Right cardiac atrium (tissue), 5 donors: ENCODE measurements around the gene USP30. TPM values are rescaled to one million over a fixed set of nuclear protein-coding genes. Genes with fewer than 3 reads are reported as not detected.
A peak's percentile ranks its signal among the peaks of the same experiment; 100 is the strongest.

Experiments
- ATAC-seq, 2 donors: fragments of 200-7000 bp; cut with Tn5 transposase; one replicate each; pipeline versions ENCODE4 v1.8.0 to v1.9.1; 2020; ENCODE audit warnings: moderate library complexity in 2 of 2, mild to moderate bottlenecking in 1 of 2
- DNase-seq, 3 donors: peaks; one replicate each; pipeline ENCODE4 v3.0.0-alpha.2; 2020
- H3K27ac ChIP-seq: one replicate; pipeline ENCODE4 v1.5.1; 2013; ENCODE audit warnings: mild to moderate bottlenecking, low read length, control low read depth, moderate library complexity
- H3K27me3 ChIP-seq: one replicate; pipeline ENCODE4 v1.6.1; 2013; ENCODE audit not compliant: control insufficient read depth, insufficient read depth
- H3K4me1 ChIP-seq: one replicate; pipeline ENCODE4 v1.6.1; 2013; ENCODE audit warnings: low read length; ENCODE audit not compliant: control insufficient read depth, insufficient read depth
- H3K4me3 ChIP-seq: one replicate; pipeline ENCODE4 v1.5.1; 2013; ENCODE audit warnings: low read length, control low read depth
- H3K9me3 ChIP-seq: one replicate; pipeline ENCODE4 v1.6.1; 2013; ENCODE audit warnings: low read length; ENCODE audit not compliant: control insufficient read depth
- WGBS: extraction: QIAGEN DNeasy Blood & Tissue Kit; methylation state at CpG from one replicate; pipeline ENCODE4 v1.1.7; 2013; 5-methylcytosine and 5-hydroxymethylcytosine counted together
- intact Hi-C, 4 donors: fragments of 100-400 bp; cut with DNase I; formaldehyde crosslinking; loops; one replicate each; pipeline versions ENCODE4 v1.11.0 to v1.14.0; 2022 to 2023
- polyA plus RNA-seq: library from polyadenylated mRNA; stranded (reverse); fragments of 200-250 nt; gene quantifications from one replicate; pipeline ENCODE4 v1.2.3, GENCODE V29; 2013
- total RNA-seq, 4 donors: library from RNA; stranded (reverse); fragmentation: NEBNext Ultra II Directional; extraction: Animal tissue kit (Norgen Biotek cat#: 25700); gene quantifications; one replicate each; pipeline ENCODE4 v1.2.1, GENCODE V29; 2021
- donor health status: healthy with polysubstance abuse.
- donor health status: DM: no; HTN: yes; CAD: no.
- donor health status: DM: no; HTN: no; CAD: no.
- donor health status: DM: no; HTN: yes; CAD: no; lungs with severe emphysema.
- donor health status: DM: yes; HTN: yes; CAD: no.

The USP30 gene
- total and polyA plus RNA-seq, 5 donors, result 7.5 to 12.7 (median 11.2) TPM

- H3K27ac ChIP-seq, result peak overlapping the region; percentile 40
- peaks cover 20% of the 10 kb centered on the region for H3K4me1 ChIP-seq
- no peak overlapping the region for H3K4me3 ChIP-seq
- no peak for DNase-seq
- WGBS, result 72% methylated on average over 2 of the region's 2 CpGs
- intact Hi-C loops, result loop anchor here in 2 of 4 donors (5.0 kb wide), 2 partner anchors 38 to 43 kb away; no protein-coding TSS in a partner anchor
- H3K27me3 ChIP-seq, result no peaks in the 10 kb centered on the region
- ATAC-seq, result no peak
- H3K9me3 ChIP-seq, result no peaks in the 10 kb centered on the region
Observed at GRCh38 chr12:109114644-109115043, 62.3 kb downstream of the USP30 start.

- no peak for ATAC-seq
Observed at GRCh38 chr12:109115404-109115757, 63.0 kb downstream of the USP30 start.

DNA sequence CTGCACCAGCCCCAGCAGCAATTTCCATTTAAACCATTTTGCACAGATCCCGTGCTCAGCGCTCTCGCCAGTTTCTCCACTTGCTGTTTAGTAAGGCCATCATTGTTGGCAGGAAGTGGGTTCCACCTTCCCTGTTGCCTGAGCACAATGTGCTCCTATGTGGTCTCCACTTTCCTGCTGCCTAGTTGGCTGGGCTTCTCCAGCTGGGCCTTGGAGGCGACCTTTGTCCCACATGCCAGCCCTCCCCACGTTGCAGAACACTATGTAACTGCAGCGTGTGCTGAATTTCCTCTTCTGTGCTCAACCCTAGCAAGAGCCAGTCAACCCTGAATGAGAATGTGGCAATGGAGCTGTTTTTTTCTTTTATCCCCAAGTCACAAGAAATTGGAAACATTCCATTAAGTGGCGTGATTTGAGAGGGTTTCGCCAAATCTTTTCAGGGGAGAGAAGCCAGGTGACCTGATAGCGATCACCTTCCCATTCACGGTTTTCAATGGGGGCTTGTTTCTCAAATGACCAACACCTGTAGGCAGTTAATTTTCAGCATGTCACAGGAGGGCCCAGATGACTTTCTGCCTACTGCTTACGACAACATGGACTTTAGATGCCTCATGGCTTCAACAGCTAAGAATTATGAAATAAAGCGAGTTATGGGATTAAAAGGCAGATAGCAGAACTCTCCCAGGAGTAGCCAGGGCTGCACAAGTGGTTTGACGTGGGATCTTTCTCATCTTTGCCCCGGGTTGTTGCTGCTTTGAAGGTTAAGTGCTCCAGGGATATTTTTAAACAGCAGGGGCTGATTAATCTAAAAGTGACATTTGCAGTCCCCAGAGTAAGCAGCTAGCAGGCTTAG, 63.6 kb downstream of the USP30 start, which contains the start of gene ACACB:
TSS of gene ACACB (plus strand) at position 830 of the 853 bp plus-strand sequence. CDS start 22,819 bp downstream, outside the sequence.
- peak within 1 kb of the TSS; percentile 63 for H3K4me3 ChIP-seq
- H3K9me3 ChIP-seq, result no peaks in the 10 kb centered on the region
- H3K4me1 ChIP-seq, result peaks cover 20% of the 10 kb centered on the region
- peak within 1 kb of the TSS; percentile 76 for H3K27ac ChIP-seq
- H3K27me3 ChIP-seq, result no peaks in the 10 kb centered on the region
- DNase-seq (peak; percentile 80 to 87 (median 84)), ATAC-seq (peak; percentile 74 to 76)
- WGBS, result 44% methylated on average over 14 of the region's 14 CpGs
- intact Hi-C loops, result loop anchor here in 1 of 4 donors (5.0 kb wide), 1 partner anchor 36 kb away; no protein-coding TSS in a partner anchor

More at GRCh38 chr12:109115404-109115757, 63.0 kb downstream of the USP30 start:
- no peak for DNase-seq
- peak overlapping the region; percentile 76 for H3K27ac ChIP-seq
- H3K9me3 ChIP-seq, result no peaks in the 10 kb centered on the region
- no peak overlapping the region for H3K4me3 ChIP-seq
- peaks cover 20% of the 10 kb centered on the region for H3K4me1 ChIP-seq
- WGBS, result 63% methylated on average over 3 of the region's 3 CpGs
- intact Hi-C loops, result loop anchor here in 1 of 4 donors (5.0 kb wide), 1 partner anchor 37 kb away; no protein-coding TSS in a partner anchor
- no peaks in the 10 kb centered on the region for H3K27me3 ChIP-seq

DNA sequence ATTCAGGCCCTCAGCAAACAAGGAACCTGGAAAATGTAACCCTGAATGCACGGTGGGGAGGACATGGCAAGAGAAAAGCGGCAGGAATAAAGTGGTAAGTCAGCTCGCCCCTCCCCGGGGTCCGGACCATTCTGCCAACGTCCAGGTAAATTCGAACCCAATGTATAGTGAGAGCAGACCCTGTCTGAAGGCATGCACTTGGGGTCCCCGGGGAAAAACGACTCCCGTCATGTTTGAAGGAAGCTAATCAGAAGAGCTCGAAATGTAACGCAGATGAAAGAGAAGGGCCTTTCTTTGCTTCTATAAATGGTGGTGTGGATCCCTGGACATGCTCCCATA, 64.2 kb downstream of the USP30 start:
- DNase-seq (no peak), ATAC-seq (no peak)
- intact Hi-C loops, result loop anchor here in 1 of 4 donors (5.0 kb wide), 1 partner anchor 36 kb away; no protein-coding TSS in a partner anchor
- no peaks in the 10 kb centered on the region for H3K27me3 ChIP-seq
- WGBS, result 55% methylated on average over 12 of the region's 12 CpGs
- H3K4me1 ChIP-seq, result peaks cover 23% of the 10 kb centered on the region
- peak overlapping the region; percentile 76 for H3K27ac ChIP-seq
- H3K9me3 ChIP-seq, result no peaks in the 10 kb centered on the region
- peak overlapping the region; percentile 63 for H3K4me3 ChIP-seq

GRCh38 chr12:109120095-109120494, 67.7 kb downstream of the USP30 start:
- ATAC-seq, result no peak
- 60% methylated on average over 2 of the region's 2 CpGs for WGBS
- no peak for DNase-seq
- Histone ChIP-seq H3K4me3 (peak overlapping the region; percentile 19), H3K27ac (peak overlapping the region; percentile 45), H3K27me3 (no peaks in the 10 kb centered on the region), H3K9me3 (no peaks in the 10 kb centered on the region), H3K4me1 (peaks cover 22% of the 10 kb centered on the region)
- intact Hi-C loops, result no loop called here

DNA sequence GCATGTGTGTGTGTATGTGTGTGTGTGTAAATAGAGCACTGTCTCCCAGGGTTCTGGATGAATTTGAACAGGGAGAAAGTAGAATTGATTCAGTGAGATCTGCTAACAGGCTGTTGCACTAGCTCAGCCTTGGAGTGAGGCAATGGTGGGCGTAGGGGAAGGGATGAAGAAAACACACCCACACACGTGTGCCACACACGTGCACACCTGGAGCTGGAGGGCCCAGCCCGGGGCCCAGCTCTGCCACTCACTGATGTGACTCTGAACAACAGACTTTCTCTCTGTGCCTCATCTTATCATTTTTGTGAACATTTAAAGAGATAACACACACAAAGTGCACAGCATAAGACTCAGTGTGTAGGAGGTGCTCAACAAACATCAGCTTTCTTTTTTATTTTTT, 68.2 kb downstream of the USP30 start:
- Histone ChIP-seq H3K4me3 (no peak overlapping the region), H3K27me3 (no peaks in the 10 kb centered on the region), H3K9me3 (no peaks in the 10 kb centered on the region), H3K4me1 (peaks cover 20% of the 10 kb centered on the region), H3K27ac (no peak overlapping the region)
- intact Hi-C loops, result no loop called here
- 63% methylated on average over 4 of the region's 4 CpGs for WGBS
- no peak for ATAC-seq
- no peak for DNase-seq

- H3K27me3 ChIP-seq, result no peaks in the 10 kb centered on the region
- intact Hi-C loops, result no loop called here
- 96% methylated on average over 3 of the region's 3 CpGs for WGBS
- DNase-seq, result no peak
- H3K4me3 ChIP-seq, result no peak overlapping the region
- no peak overlapping the region for H3K27ac ChIP-seq
- peaks cover 13% of the 10 kb centered on the region for H3K4me1 ChIP-seq
- ATAC-seq, result no peak
- no peaks in the 10 kb centered on the region for H3K9me3 ChIP-seq
Observed at GRCh38 chr12:109121346-109121880, 69.0 kb downstream of the USP30 start.

GRCh38 chr12:109124878-109125648, 72.7 kb downstream of the USP30 start:
- H3K4me1 ChIP-seq, result peaks cover 12% of the 10 kb centered on the region
- no peaks in the 10 kb centered on the region for H3K9me3 ChIP-seq

DNA sequence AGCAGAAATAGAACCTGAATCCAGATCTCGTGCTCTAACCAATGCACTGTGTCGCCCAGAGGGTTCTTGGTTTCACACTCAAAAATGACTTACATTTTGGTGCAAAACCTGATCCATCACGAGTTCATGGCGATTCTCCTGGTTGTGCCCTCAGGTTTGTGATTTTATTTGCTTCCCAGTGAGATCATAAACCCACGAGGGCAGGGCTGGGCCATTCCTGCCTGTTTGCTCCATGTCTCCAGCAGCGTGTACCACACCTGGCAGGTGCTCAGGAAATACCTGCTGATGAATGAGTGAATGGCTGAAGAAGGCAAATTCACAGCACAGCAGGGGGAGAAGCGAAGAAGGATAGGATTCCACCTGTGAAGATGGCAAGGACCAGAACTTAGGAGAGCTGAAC, 73.4 kb downstream of the USP30 start:
- H3K27ac ChIP-seq, result no peak overlapping the region
- peaks cover 9% of the 10 kb centered on the region for H3K4me1 ChIP-seq
- intact Hi-C loops, result no loop called here

More at GRCh38 chr12:109124878-109125648, 72.7 kb downstream of the USP30 start:
- WGBS, result 74% methylated on average over 12 of the region's 12 CpGs
- Histone ChIP-seq H3K4me3 (no peak overlapping the region), H3K27me3 (no peaks in the 10 kb centered on the region), H3K27ac (peak overlapping the region; percentile 70)
- intact Hi-C loops, result no loop called here
- DNase-seq (no peak), ATAC-seq (no peak)

DNA sequence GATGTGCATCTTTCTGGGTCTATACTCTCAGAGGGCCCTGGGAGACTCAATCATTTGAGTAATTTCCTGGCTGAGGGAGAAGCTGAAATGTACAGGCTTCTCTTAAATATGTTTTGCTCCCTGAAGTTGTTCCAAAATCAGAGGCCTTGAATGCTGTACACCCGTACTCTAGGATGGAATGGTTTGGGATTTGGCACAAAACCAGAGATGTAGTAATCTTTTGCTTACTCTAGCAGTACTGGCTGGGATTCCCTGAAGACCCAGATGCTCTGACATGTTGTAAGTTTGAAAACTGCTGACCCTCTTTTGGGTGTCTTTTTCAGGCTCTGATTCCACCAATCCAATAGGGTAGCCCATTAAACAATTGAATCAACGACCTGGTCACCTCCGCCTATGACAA, 74.4 kb downstream of the USP30 start:
- H3K4me1 ChIP-seq, result peaks cover 7% of the 10 kb centered on the region
- WGBS, result 69% methylated on average over 3 of the region's 3 CpGs
- H3K27ac ChIP-seq, result no peak overlapping the region
- H3K27me3 ChIP-seq, result no peaks in the 10 kb centered on the region
- intact Hi-C loops, result no loop called here
- no peak overlapping the region for H3K4me3 ChIP-seq
- no peaks in the 10 kb centered on the region for H3K9me3 ChIP-seq
- no peak for DNase-seq
- ATAC-seq, result peak in 1 of 2 donors; percentile 7

More for the DNA sequence above, 73.4 kb downstream of the USP30 start:
- no peaks in the 10 kb centered on the region for H3K9me3 ChIP-seq
- no peak for ATAC-seq
- no peak overlapping the region for H3K4me3 ChIP-seq
- 90% methylated on average over 7 of the region's 7 CpGs for WGBS
- no peaks in the 10 kb centered on the region for H3K27me3 ChIP-seq
- no peak for DNase-seq
